Measurements from ENCODE around the gene TNFSF13. TPM values are rescaled to one million over a fixed set of nuclear protein-coding genes. Genes with fewer than 3 reads are reported as not detected.
"Not testable (repeated sequence)": the region's sequence is repeated elsewhere in the genome, so short reads cannot be mapped to it uniquely, and the experiment has no call there.

The TNFSF13 gene
- total RNA-seq, 1 experiment from 2014 or later = 0.37 TPM

DNA sequence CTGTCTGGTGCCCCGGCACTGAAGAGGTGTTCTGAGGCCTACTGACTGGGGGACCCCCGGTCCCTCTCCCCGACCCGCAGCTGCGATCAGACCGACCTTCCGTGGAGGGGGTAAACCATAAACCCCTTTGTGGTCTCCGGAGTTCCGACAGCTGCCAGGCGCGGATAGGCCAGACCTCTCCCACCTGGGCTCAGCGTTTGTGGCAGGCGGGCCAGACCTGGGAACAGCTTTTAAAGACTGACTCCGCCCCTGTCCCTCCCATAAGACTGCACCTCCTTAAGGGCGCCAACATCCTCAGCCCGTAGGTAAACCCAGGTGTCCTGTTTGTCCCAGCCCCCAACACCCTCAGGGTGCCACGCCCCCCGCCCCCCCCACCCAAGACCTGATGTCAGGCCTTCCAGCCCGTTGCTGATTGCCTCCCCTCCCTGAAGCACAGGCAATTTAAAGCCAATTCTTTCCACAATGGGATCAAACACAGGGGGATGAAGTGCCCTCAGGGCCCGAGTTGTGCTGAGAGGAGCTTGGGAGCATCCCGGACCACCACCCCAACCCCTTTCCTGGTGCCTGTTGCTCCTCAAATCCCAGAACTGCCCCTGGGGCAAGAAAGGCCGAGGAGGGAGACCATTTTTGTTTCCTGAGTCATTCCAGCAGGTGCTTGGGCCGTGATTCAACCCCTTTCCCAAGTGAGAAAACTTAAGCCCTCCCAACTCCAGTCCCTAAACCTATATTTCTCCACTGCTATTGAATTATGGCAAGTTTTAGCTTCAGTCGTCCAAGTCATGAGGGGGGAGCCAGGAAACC is 31.5 kb downstream of the TNFSF13 start, which contains the start of gene SOX15:
Gene SOX15 (minus strand): TSS at position 204 of the 801 bp plus-strand sequence. CDS start 418 bp downstream, outside the sequence.
- DNase-seq (ENCODE audit: low read depth) = peak; percentile 57

DNA sequence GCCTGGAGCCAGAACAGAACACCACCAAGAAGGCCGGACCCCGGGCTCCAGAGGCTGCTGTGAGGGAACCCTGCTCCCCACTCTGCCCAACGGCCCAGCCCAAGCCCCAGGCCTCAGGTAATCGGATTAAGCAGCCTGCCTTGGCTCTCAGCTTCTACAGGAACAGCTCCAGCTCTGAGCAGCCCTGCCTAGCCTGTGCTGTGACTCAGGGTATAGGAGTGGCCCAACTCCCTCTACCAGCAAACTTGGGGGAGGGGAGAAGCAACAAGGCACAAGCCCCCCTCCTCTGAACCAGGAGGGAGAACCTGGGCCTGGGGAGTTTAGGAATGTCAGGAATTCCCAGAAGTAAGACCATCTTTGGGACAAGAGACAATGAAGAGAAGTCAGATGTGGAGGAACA is 32.2 kb downstream of the TNFSF13 start:
- DNase-seq (ENCODE audit: low read depth) = peak; percentile 64

DNA sequence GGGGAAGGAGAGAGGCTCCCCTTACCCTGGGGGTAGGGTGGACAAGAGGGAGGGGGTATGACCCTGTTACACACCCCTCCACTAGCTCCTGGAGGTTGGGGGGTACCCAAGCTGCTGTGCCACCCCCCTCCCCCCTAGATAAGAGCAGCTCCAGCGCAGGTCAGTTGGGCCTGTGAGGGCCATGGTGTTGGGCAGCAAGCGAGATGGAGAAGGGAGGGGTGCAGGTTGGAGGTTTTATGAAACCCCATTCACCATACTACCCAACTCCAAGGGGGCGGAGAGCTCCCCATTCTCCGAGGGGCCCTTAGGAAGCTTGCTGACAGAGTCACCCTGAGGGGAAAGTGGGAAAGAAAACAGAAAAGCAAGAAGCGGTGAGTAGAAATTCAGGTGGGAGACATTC is 33.0 kb downstream of the TNFSF13 start:
- no peak for DNase-seq (ENCODE audit: low read depth)

DNA sequence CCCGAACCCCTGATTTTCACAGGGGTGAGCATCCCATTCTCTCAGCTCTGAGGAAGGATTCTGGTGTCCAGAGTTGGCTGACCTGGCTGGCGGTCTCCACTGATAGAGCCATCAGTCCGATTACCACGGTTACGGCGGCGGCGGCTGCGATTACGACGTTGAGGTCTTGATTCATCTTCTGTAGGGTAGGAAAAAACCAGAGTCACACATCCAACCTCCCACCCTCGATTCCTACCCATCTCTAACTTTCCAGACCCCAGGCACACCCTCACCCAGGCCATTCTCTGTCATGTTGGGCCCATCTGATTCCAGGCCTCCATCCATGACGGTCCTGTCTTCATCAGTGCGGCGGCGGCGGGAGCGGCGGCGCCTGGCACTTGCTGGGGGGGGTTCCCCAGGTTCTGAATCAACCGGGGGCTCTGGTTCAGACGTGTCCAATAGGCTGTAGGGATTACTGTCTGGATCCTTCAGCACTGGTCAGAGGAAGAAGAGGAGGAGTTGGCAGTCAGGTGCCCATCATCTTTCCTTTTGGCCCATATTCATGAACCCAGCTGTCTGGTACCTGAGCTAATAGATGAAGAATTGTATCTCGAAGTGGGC is 34.0 kb downstream of the TNFSF13 start:
- no peak for DNase-seq (ENCODE audit: low read depth)

DNA sequence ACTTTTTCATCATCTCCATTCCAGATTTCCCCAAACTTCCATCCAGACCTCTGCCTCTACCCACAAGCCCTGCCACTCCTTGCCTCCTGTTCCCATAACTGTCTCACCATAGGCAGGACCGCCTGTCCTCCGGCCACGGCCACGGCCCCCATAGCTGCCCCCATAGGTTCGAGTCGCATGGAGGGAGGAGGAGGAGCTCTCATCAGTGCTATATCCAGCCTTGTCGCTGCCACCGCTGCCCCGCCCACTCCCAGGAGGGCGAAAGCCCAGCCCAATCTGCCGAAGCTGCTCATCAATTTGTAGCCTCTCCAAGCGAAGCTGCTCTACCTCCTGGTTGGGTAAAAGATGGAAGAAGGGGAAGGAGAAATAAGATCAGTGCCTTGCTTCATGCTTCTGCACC is 34.7 kb downstream of the TNFSF13 start:
- DNase-seq (ENCODE audit: low read depth) = no peak

DNA sequence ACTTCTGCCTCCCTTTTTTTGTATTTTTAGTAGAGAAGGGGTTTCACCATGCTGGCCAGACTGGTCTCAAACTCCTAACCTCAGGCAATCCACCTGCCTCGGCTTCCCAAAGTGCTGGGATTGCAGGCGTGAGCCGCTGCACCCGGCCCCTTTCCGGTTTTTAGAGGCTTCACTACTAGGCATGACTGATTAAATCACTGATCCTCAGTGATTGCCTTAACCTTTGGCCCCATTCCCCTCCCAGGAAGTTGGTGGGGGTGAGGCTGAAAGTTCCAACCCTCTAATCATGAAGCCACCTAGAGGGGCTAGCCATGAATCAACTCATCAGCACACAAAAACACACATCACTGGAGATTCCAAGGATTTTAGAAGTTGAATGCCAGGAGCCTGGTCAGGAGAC is 39.0 kb downstream of the TNFSF13 start:
- DNase-seq (ENCODE audit: low read depth) = not testable (repeated sequence)

DNA sequence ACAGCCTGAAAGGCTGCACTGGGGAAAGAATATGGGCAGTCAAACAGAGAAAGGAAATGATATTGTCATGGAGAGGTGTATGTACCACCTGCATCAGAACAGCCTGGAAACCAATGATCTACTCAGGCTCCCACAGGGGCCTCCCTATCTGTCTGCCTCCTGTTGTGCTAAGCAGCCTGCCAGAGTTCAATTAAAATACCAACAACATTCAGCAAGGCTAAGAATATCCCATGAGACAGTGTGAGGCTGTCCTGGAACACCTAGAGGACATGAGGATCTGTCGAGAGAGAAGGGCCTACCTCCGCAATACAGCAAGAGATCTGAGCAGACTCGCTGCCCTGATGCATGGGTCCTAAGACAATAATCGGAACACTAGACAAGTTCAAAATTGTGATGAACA is 47.7 kb downstream of the TNFSF13 start:
- DNase-seq (ENCODE audit: low read depth) = no peak

DNA sequence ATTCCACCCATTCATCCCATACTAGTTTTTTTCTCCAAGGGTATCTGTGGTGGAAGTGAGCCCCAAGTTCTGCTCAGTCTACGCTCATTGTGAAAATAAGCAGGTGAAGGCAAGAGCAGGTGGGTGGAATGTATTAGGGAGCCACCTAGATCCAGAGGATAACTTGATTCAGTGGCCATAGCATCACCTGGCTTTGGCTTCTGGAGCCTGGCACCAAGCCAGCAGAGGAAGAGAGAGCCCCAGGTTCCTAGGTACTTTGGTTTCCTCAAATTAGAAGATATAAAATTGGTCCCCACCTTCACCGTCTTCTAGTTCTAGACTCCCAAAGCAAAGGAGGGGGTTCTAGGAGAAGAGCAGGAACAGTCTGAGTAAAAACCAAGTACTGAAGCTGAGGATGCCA is 52.1 kb downstream of the TNFSF13 start:
- no peak for DNase-seq (ENCODE audit: low read depth)

Small RNA genes lying within 50 kb of the gene (small RNA-seq; reads per million reads assigned to genes)
- gene CD68 (not detected), gene RF00019 (not detected), gene SNORA48 (not detected), gene SNORD10 (not detected)

Other genes with a start within 250 kb of the TNFSF13 start
- 125 and 135 TPM in 2 replicates for gene GPS2, start 243.4 kb upstream of the TNFSF13 start, total RNA-seq (2014; rRNA removed; shearing (Covaris generic))
- gene NEURL4, start 229.4 kb upstream of the TNFSF13 start, total RNA-seq (2014; rRNA removed; shearing (Covaris generic)) = 20.7 TPM in 2 replicates
- gene ACAP1, start 222.2 kb upstream of the TNFSF13 start, total RNA-seq (2014; rRNA removed; shearing (Covaris generic)) = 0.90 and 2.2 TPM in 2 replicates
- 4.7 and 5.8 TPM in 2 replicates for gene KCTD11, start 206.6 kb upstream of the TNFSF13 start, total RNA-seq (2014; rRNA removed; shearing (Covaris generic))
- gene TMEM95, start 203.6 kb upstream of the TNFSF13 start, total RNA-seq (2014; rRNA removed; shearing (Covaris generic)) = not detected in 2 replicates
- 0.24 TPM in 1 of 2 replicates, not detected in the other for gene TNK1, start 177.7 kb upstream of the TNFSF13 start, total RNA-seq (2014; rRNA removed; shearing (Covaris generic))
- gene PLSCR3, start 164.2 kb upstream of the TNFSF13 start, total RNA-seq (2014; rRNA removed; shearing (Covaris generic)) = 31.7 and 36.7 TPM in 2 replicates
- 54.1 and 72.6 TPM in 2 replicates for gene TMEM256, start 154.7 kb upstream of the TNFSF13 start, total RNA-seq (2014; rRNA removed; shearing (Covaris generic))
- gene NLGN2, start 150.9 kb upstream of the TNFSF13 start, total RNA-seq (2014; rRNA removed; shearing (Covaris generic)) = 6.1 and 7.4 TPM in 2 replicates
- not detected in 2 replicates for gene SPEM1, start 138.4 kb upstream of the TNFSF13 start, total RNA-seq (2014; rRNA removed; shearing (Covaris generic))
- not detected in 2 replicates for gene SPEM2, start 133.1 kb upstream of the TNFSF13 start, total RNA-seq (2014; rRNA removed; shearing (Covaris generic))
- gene SPEM3, start 129.9 kb upstream of the TNFSF13 start, total RNA-seq (2014; rRNA removed; shearing (Covaris generic)) = not detected in 2 replicates
- 0.23 and 0.43 TPM in 2 replicates for gene TMEM102, start 123.3 kb upstream of the TNFSF13 start, total RNA-seq (2014; rRNA removed; shearing (Covaris generic))
- 0.23 and 0.37 TPM in 2 replicates for gene FGF11, start 119.2 kb upstream of the TNFSF13 start, total RNA-seq (2014; rRNA removed; shearing (Covaris generic))
- 6.0 and 7.9 TPM in 2 replicates for gene CHRNB1, start 113.7 kb upstream of the TNFSF13 start, total RNA-seq (2014; rRNA removed; shearing (Covaris generic))
- 13.1 and 18.1 TPM in 2 replicates for gene ZBTB4, start 79.1 kb upstream of the TNFSF13 start, total RNA-seq (2014; rRNA removed; shearing (Covaris generic))
- not detected in 2 replicates for gene SLC35G6, start 77.3 kb upstream of the TNFSF13 start, total RNA-seq (2014; rRNA removed; shearing (Covaris generic))
- 43.4 and 44.6 TPM in 2 replicates for gene POLR2A, start 74.4 kb upstream of the TNFSF13 start, total RNA-seq (2014; rRNA removed; shearing (Covaris generic))
- gene TNFSF12, start 9.7 kb upstream of the TNFSF13 start, total RNA-seq (2014; rRNA removed; shearing (Covaris generic)) = 3.2 and 5.6 TPM in 2 replicates
- 138 and 141 TPM in 2 replicates for gene SENP3, start 3.2 kb downstream of the TNFSF13 start, total RNA-seq (2014; rRNA removed; shearing (Covaris generic))
- 55.2 and 75.8 TPM in 2 replicates for gene CD68, start 20.9 kb downstream of the TNFSF13 start, total RNA-seq (2014; rRNA removed; shearing (Covaris generic))
- gene MPDU1, start 25.1 kb downstream of the TNFSF13 start, total RNA-seq (2014; rRNA removed; shearing (Covaris generic)) = 148 and 177 TPM in 2 replicates
- gene SOX15, start 31.3 kb downstream of the TNFSF13 start, total RNA-seq (2014; rRNA removed; shearing (Covaris generic)) = 0.31 and 1.8 TPM in 2 replicates
- gene FXR2, start 56.1 kb downstream of the TNFSF13 start, total RNA-seq (2014; rRNA removed; shearing (Covaris generic)) = 54.4 and 60.7 TPM in 2 replicates
- gene SAT2, start 69.1 kb downstream of the TNFSF13 start, total RNA-seq (2014; rRNA removed; shearing (Covaris generic)) = 18.6 and 20.8 TPM in 2 replicates
- gene SHBG, start 71.4 kb downstream of the TNFSF13 start, total RNA-seq (2014; rRNA removed; shearing (Covaris generic)) = not detected in 2 replicates
- not detected in 2 replicates for gene ATP1B2, start 92.2 kb downstream of the TNFSF13 start, total RNA-seq (2014; rRNA removed; shearing (Covaris generic))
- 29.5 and 47.7 TPM in 2 replicates for gene TP53, start 128.7 kb downstream of the TNFSF13 start, total RNA-seq (2014; rRNA removed; shearing (Covaris generic))
- 25.2 and 29.2 TPM in 2 replicates for gene WRAP53, start 129.7 kb downstream of the TNFSF13 start, total RNA-seq (2014; rRNA removed; shearing (Covaris generic))
- 5.7 and 7.7 TPM in 2 replicates for gene EFNB3, start 146.5 kb downstream of the TNFSF13 start, total RNA-seq (2014; rRNA removed; shearing (Covaris generic))
- not detected in 2 replicates for gene DNAH2, start 159.0 kb downstream of the TNFSF13 start, total RNA-seq (2014; rRNA removed; shearing (Covaris generic))